Measurements from ENCODE around the gene HMGA1.
A peak's percentile ranks its signal among the peaks of the same experiment; 100 is the strongest.

HMGA1 gene

GRCh38 chr6:34223956-34224940, 12.4 kb upstream of the HMGA1 start:
- DNase-seq (ENCODE audit: low spot score), result peak; percentile 89

DNA sequence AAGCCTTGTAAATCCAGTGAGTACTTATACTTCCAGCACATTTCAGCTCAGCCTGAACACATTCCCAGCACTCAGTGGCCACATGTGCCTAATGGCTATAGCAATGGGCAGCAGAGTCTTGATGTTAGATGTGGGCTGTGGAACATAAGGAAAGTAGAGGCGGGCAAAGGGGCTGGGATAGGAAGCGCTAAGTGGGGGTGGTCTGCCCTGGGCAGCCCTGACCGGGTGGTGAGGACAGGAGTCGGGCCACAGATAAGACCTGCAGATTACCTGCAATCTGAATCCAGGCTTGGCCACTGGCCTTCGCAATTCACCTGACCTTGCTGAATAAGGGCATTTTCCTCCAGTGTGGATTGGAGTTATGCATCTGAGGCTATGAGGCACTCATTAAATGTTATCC, 11.1 kb upstream of the HMGA1 start:
- no peak for DNase-seq (ENCODE audit: low spot score)

- no peak for DNase-seq (ENCODE audit: low spot score)
Observed at GRCh38 chr6:34226066-34226465, 10.6 kb upstream of the HMGA1 start.

- DNase-seq (ENCODE audit: low spot score), result no peak
Observed at GRCh38 chr6:34226731-34227586, 9.7 kb upstream of the HMGA1 start.

- no peak for DNase-seq (ENCODE audit: low spot score)
Observed at GRCh38 chr6:34227761-34228421, 8.8 kb upstream of the HMGA1 start.

DNA sequence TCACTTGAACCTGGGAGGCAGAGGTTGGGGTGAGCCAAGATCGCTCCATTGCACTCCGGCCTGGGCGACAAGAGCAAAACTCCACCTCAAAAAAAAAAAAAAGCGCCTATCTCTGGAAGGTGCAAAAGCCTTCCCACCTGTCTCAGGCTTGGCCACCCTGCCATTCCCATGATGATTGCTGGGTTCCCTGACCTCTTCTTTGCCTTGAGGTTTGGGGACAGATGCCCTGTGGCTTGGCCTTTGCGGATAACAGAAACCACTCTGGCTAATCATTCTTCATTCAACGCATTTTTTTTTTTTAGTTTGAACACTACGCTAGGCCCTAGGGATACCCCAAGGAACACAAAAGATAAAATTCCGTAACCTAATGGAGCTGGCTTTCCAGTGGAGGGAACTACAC, 6.8 kb upstream of the HMGA1 start:
- no peak for DNase-seq (ENCODE audit: low spot score)

DNA sequence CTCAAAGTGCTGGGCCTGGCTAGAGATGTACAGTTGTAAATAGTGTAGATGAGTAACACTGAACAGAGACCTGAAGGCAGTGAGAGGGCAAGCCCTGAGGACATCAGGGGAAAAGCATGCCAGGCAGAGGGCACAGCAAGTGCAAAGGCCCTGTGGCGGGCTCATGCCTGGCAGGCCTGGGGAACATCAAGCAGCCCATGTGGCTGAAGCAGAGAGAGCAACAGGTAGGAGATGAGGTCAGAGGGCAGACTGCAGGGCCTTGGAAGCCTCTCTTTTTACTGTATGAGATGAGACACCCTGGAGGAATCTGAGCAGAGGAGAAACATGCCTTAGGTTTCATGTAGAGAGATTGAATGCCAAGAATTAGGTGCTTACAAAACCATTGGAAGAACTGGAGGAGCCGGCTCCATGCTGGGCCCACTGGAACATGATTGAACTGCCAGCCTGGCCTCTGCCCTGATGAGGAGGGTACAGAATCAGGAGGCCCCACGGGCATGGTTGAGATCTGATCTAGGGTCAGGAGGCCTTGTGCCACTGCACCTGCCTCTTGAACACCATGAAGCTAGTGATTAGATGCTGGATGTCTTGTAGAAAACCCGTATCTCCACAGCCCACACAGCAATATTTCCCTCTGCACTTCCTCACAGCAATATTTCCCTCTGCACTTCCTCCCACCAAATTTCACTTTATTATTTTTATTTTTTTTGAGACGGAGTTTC, 5.9 kb upstream of the HMGA1 start:
- no peak for DNase-seq (ENCODE audit: low spot score)

GRCh38 chr6:34231566-34232336, 4.9 kb upstream of the HMGA1 start:
- no peak for DNase-seq (ENCODE audit: low spot score)

- no peak for DNase-seq (ENCODE audit: low spot score)
Observed at GRCh38 chr6:34232901-34233300, 3.8 kb upstream of the HMGA1 start.

- DNase-seq (ENCODE audit: low spot score), result no peak
Observed at GRCh38 chr6:34233867-34234266, 2.8 kb upstream of the HMGA1 start.

- no peak for DNase-seq (ENCODE audit: low spot score)
Observed at GRCh38 chr6:34234667-34235306, 1.9 kb upstream of the HMGA1 start.

DNA sequence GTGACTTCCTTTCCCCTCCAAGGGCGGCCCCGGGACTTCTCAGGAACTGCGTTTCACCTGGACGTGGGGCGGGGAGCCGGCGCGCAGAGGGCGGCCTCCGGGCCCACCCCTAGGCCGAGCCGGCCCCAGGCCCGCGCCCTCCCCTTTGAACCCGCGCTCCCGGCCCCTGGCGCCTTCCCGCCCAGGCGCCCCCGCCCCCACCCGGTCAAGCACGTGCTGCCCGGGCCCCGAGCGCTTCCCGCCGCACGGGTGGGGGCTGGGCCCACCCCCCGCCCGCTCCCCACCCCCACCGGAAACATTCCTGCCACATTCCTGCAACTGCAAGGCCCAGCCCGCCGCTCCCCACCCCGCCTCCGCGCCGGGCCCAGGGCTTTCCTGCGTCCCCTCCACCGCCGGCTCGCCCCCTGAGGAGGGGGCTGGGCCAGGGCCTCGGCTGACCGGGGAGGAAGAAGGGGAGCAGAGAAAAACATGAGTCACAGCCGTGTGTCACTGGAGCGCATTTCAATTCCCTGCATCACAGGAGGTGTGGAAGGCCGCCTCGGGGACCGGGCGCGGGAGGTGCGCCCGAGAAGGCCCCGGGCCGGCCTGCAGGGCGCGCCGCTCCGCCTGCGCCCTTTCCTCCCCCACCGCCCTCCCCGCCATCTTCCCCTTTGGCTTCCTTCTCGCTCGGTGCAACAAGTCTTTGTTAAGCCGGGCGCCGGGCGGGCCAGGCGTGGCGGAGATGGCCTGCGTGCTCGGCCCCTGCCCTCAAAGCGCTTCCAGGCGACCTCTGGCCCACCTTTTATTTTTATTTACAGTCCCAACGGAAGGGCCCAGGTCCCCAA, 1.2 kb upstream of the HMGA1 start:
- no peak for DNase-seq (ENCODE audit: low spot score)

DNA sequence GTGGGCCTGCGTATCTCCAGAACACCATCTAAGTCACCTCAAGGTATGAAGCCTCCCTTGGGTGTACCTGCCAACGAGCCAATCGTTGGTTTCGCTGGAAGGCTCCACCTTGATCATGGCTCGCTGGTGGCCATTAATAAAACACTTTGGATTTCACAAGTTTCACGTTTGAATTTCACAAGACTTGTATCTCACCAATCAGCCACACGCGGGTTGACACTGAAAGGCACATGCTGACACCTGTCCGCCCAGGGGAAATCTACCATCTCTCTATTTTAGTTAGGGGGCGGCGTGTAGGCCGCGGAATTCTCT, 586 bp upstream of the HMGA1 start:
- no peak for DNase-seq (ENCODE audit: low spot score)

DNA sequence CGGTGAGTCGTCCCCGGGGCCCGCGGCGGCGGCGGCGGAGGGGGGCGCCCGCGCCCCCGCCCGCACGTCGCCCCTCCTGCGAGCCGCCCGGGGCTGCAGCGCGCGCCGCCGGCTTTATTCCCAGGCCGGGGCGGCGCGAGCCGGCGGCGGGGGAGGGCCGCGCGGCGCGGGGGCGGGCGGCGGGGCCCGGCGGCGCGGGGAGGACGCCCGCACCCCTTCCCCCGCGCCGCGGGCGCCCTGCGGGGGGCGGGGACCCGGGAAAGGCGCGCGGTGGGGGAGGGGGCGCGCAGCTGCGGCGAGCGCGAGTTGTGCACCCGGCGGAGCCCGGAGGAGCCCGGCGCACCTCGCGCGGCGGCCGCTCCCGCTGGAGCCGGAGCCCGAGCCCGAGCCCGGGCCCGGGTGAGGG, 646 bp downstream of the HMGA1 start:
- DNase-seq (ENCODE audit: low spot score), result no peak

- no peak for DNase-seq (ENCODE audit: low spot score)
Observed at GRCh38 chr6:34237722-34238584, 1.3 kb downstream of the HMGA1 start.

DNA sequence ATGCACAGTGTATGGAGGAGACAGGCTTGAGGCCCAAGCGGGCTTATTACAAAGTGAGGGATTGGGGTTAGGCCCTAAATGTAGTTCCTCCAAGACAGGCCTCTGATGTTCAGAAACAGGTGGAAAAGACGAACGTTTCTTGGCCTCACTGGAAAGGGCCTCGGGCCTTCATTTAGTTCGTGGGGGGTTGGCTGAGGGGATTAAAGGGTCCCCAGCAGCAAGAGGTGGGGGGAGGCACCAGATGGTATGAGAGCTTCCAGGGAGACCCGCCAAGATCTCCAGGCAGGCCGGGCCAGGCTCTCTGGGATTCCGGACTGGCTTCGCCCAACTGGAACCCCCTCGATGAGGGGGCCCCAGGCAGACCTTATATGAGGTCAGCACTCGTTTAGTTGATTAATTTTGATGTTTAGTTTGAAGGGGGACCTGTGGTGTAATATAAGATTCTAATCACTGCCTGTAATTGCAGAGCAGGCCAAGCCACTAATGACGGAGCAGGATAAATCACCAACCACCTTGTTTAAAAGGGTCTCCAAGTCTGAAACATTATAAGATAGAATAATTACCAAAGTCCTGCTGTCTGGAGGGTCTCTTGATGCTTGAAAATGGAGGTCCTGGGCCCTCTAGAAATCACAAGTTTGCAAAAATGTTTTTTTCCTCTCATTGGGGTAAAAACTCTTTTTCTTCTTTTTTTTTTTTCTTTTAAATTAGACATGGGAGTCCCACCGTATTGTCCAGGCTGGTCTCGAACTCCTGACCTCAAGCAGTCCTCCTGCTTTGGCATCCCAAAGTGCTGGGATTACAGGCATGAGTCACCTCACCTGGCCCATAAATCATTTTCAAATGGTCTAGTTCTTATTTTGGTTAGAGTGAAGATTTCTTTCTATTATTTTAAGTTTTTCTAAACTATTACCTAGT, 2.2 kb downstream of the HMGA1 start:
- no peak for DNase-seq (ENCODE audit: low spot score)

- DNase-seq (ENCODE audit: low spot score), result no peak
Observed at GRCh38 chr6:34239500-34239825, 2.8 kb downstream of the HMGA1 start.

DNA sequence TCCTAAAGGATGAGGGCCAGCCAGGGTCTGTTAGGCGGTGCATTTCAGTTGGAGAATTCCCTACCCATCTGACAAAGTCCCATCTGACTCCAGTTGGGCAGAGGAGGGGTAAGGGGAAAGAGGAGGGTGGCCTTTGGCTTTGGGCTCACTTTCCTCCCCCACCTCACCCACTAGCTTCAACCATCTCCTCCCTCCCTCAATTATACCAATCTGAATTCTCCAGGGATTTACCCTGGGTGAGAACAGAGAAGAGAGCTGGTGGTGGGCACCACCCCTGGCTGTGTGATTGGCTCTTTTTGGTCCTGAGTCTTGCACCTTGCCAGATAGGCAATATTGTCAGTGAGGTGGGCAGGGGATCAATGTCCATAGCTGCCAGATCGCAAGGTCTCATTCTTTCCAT, 3.2 kb downstream of the HMGA1 start:
- DNase-seq (ENCODE audit: low spot score), result no peak
